GM12892 (cell line): ENCODE measurements around the gene ARHGEF19.

Source experiments
- POLR2A ChIP-seq: IDR thresholded peaks from 2 replicates; pipeline ENCODE4 v1.6.1; 2011; ENCODE audit warnings: low read depth, low read length, control low read depth
- POLR2AphosphoS5 ChIP-seq: IDR thresholded peaks from 2 replicates; pipeline ENCODE4 v1.6.1; 2011; ENCODE audit warnings: low read depth, low read length, control low read depth

DNA sequence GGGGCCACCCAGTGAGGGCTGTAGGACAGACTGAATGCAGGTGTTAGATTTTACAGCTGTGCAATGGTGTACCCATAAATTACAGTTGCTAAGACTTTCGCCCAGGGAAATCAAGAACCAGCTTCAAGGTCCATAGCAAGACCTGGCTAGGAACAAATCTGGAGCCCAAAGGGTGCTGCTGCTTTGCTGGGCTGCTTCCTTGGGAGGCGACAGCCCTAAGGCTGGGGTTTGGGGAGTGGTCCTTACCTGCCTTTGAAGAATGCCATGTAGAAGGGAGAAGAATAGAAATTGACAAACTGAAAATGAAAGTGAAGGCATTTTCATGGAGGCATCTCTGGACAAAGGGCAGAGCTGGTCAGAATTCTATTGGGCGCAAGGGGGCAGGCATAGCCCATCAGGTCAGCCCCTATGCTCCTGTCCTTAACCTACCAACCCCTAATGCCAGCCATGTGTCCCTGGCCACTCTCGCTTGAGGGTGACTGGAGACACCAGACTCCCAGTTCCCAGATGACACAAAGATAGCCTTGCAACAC, 7.6 kb upstream of the ARHGEF19 start:
- TF ChIP-seq POLR2A = no peak
- TF ChIP-seq POLR2AphosphoS5 = no peak
